ENCODE measurements around the gene RTKN2.

DNA sequence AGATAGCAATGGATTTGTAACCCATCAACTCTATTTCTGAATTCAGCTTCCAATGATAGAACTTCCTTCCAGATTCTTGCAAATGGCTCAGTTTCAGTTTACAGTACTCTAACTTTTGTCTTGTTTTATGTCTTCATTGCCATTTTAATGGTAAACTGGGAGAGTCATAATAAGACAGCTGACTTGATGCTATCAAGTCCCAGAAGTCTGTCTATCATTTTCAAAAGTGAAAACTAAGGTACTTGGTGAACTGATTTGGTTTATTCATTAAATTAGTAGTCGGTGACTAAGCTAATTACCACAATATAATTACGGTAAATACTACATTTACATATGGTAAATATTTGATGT lies 25.0 kb downstream of the RTKN2 start:
- TF ChIP-seq CTCF (IDR thresholded peaks at IDR 0.05; ENCODE audit: insufficient read depth, low read length) (no peak), REST (IDR thresholded peaks at IDR 0.05; ENCODE audit: insufficient replicate concordance, low read depth) (no peak)

Measured in HL-60 (cell line).